GM12878 (cell line): ENCODE results near the gene KIF2C.

Source experiments
- ATF2 ChIP-seq: IDR thresholded peaks from 2 replicates; pipeline ENCODE4 v1.6.1; 2012; ENCODE audit warnings: low read length, inconsistent platforms
- CHD2 ChIP-seq: IDR thresholded peaks from 2 replicates; pipeline ENCODE4 v1.6.1; 2011; ENCODE audit warnings: low read depth, low read length, improper control_type of control experiment, borderline replicate concordance
- CTCF ChIP-seq, 3 experiments: IDR thresholded peaks in 2 of 3; conservative IDR thresholded peaks in 1 of 3; 2 replicates each; pipeline ENCODE4 v1.5.1; 2011; ENCODE audit warnings: low read depth in 3 of 3, low read length in 3 of 3, mild to moderate bottlenecking in 3 of 3, control low read depth in 2 of 3, moderate library complexity in 2 of 3, inconsistent platforms in 1 of 3, mixed read lengths in 1 of 3; ENCODE audit not compliant: control insufficient read depth in 2 of 3, insufficient read depth in 1 of 3; ENCODE audit errors: extremely low read depth in 1 of 3

- TF ChIP-seq ATF2 (no peak; the same call in 1 of the 2 replicates), CHD2 (no peak), CTCF (IDR thresholded peaks at IDR 0.05 in 2 of 3, conservative IDR thresholded peaks at IDR 0.05 in 1 of 3; ENCODE audit: control insufficient read depth in 2 of 3, extremely low read depth in 1 of 3, insufficient read depth in 1 of 3, low read depth in 3 of 3, low read length in 3 of 3) (no peak)
These were observed 44.7 kb upstream of the KIF2C start for GRCh38 chr1:44694863-44695478.
